Measurements from ENCODE around the gene TMEM132D. TPM values are rescaled to one million over a fixed set of nuclear protein-coding genes. Genes with fewer than 3 reads are reported as not detected.

TMEM132D gene
- total and polyA plus RNA-seq, 2 of the 4 experiments (the other 2 are of a cell fraction) = not detected

- H3K9ac ChIP-seq (ENCODE audit: low read depth, low read length) = no peak overlapping the region
- ChIA-PET POLR2A (ENCODE audit: unreplicated experiment) (no interaction called here), CTCF (no interaction called here)
- H4K20me1 ChIP-seq (ENCODE audit: insufficient read depth, low read length) = no peaks in the 10 kb centered on the region
- WGBS, 2 experiments (ENCODE audit: extremely low coverage in 2 of 2, insufficient read length in 1 of 2) = no CpG with 5 or more reads among the region's 1 CpG
- no peak overlapping the region for H4K8ac ChIP-seq (ENCODE audit: low read depth in 2 of 2, low read length in 2 of 2)
- H3K9me1 ChIP-seq (ENCODE audit: insufficient read depth, low read length) = no peaks in the 10 kb centered on the region
- H2AK5ac ChIP-seq (ENCODE audit: low read depth, low read length) = no peak overlapping the region
- no peak for TF ChIP-seq RFX5 (IDR thresholded peaks at IDR 0.05; ENCODE audit: low read depth, low read length)
- TF ChIP-seq MXI1 (IDR thresholded peaks at IDR 0.05; ENCODE audit: borderline replicate concordance, low read depth, low read length) = no peak
- TF ChIP-seq ELK1 (IDR thresholded peaks at IDR 0.05; ENCODE audit: borderline replicate concordance, low read depth, low read length) = no peak
- H3K79me1 ChIP-seq (ENCODE audit: low read depth in 1 of 2, low read length in 2 of 2) = no peaks in the 10 kb centered on the region
- BruUV-seq (replicated peaks) = no TSS peak
- H3K56ac ChIP-seq (ENCODE audit: extremely low read depth, insufficient read depth, low read length) = no peak overlapping the region
- H3K27me3 ChIP-seq (ENCODE audit: control insufficient read depth, insufficient read depth, low read length) = no peaks in the 10 kb centered on the region
- intact Hi-C loops (cut with micrococcal nuclease) = no loop called here
- no peak overlapping the region for H3K18ac ChIP-seq (ENCODE audit: low read depth, low read length)
- H3K4me3 ChIP-seq (ENCODE audit: insufficient read depth, low read depth, low read length) = no peak overlapping the region
- H2BK120ac ChIP-seq (ENCODE audit: low read depth, low read length) = no peak overlapping the region
- DNase-seq (no peak), ATAC-seq (ENCODE audit: low read depth) (no peak)
- no peaks in the 10 kb centered on the region for H3K4me1 ChIP-seq (ENCODE audit: control insufficient read depth, insufficient read depth, low read length)
- peaks cover 22% of the 10 kb centered on the region for H3K9me3 ChIP-seq (ENCODE audit: control insufficient read depth, insufficient read depth, low read length)
- no peak overlapping the region for H2BK5ac ChIP-seq (ENCODE audit: low read depth, low read length, poor library complexity, severe bottlenecking)
- H3K36me3 ChIP-seq (ENCODE audit: control insufficient read depth, insufficient read depth, low read length) = no peaks in the 10 kb centered on the region
- no peak overlapping the region for H4K91ac ChIP-seq (ENCODE audit: insufficient read depth, low read depth, low read length)
- in situ Hi-C loops (cut with MboI; ENCODE audit: low sequenced_read_pairs) = no loop called here
- H3K23ac ChIP-seq (ENCODE audit: low read depth, low read length) = no peak overlapping the region
- H2AK9ac ChIP-seq (replicated peaks; ENCODE audit: low read depth, low read length, poor library complexity) = no peak overlapping the region
- H3K4me2 ChIP-seq (ENCODE audit: low read depth, low read length) = no peak overlapping the region
- dilution Hi-C loops (cut with HindIII; ENCODE audit: low sequenced_read_pairs, unreplicated experiment) = no loop called here
- no peak overlapping the region for H4K5ac ChIP-seq (ENCODE audit: low read depth, low read length)
- H2AFZ ChIP-seq (replicated peaks; ENCODE audit: low read length, poor library complexity) = no peak overlapping the region
- no peak overlapping the region for H2BK15ac ChIP-seq (ENCODE audit: low read depth, low read length)
- no peak overlapping the region for H2BK20ac ChIP-seq (ENCODE audit: low read depth, low read length)
- no peak overlapping the region for H3K14ac ChIP-seq (replicated peaks; ENCODE audit: low read depth, low read length)
- H3K4ac ChIP-seq (ENCODE audit: low read depth, low read length) = no peak overlapping the region
- no peak overlapping the region for H3K27ac ChIP-seq (ENCODE audit: insufficient read depth, low read length)
Measured at GRCh38 chr12:129847063-129847462, 56.8 kb downstream of the TMEM132D start.
